Stomach (tissue), 9 donors: ENCODE data around the gene CMKLR1. TPM values are rescaled to one million over a fixed set of nuclear protein-coding genes. Genes with fewer than 3 reads are reported as not detected.

Experiments used
- DNase-seq, 2 donors: peaks; one replicate each; pipeline versions ENCODE4 v3.0.0 to v3.0.0-alpha.2; 2013 to 2019
- H3K27ac ChIP-seq, 5 donors: fragments of 200-600 bp in 4 of 5; sonication (generic) in 4 of 5; one replicate each; pipeline ENCODE4 v1.5.1; 2013 to 2019; ENCODE audit warnings: mild to moderate bottlenecking in 1 of 5, moderate library complexity in 1 of 5
- H3K27me3 ChIP-seq, 3 donors: fragments of 200-600 bp; sonication (generic); one replicate each; pipeline ENCODE4 v1.5.1; 2017 to 2019; ENCODE audit warnings: mixed run types in 1 of 3
- H3K36me3 ChIP-seq, 4 donors: fragments of 200-600 bp; sonication (generic); 1 replicate in 3 of 4; 2 replicates in 1 of 4; pipeline ENCODE4 v1.5.1; 2016 to 2019
- H3K4me1 ChIP-seq, 4 donors: fragments of 200-600 bp; sonication (generic); one replicate each; pipeline ENCODE4 v1.5.1; 2016 to 2019
- H3K4me3 ChIP-seq, 4 donors: fragments of 200-600 bp; sonication (generic) in 3 of 4; one replicate each; pipeline ENCODE4 v1.5.1; 2016 to 2019; ENCODE audit warnings: mild to moderate bottlenecking in 1 of 4
- H3K9me3 ChIP-seq, 4 donors: fragments of 200-600 bp; sonication (generic); one replicate each; pipeline ENCODE4 v1.5.1; 2016 to 2019
- CTCF ChIP-seq, 7 experiments: fragments of 450-650 bp in 4 of 7; fragments of 200-600 bp in 3 of 7; sonication (generic) in 3 of 7; IDR thresholded peaks; one replicate each; pipeline ENCODE4 v1.5.1; 2016 to 2019; ENCODE audit warnings: antibody characterized with exemption in 7 of 7, control low read depth in 2 of 7, mild to moderate bottlenecking in 1 of 7
- EP300 ChIP-seq: sonication (generic); formaldehyde crosslinking; IDR thresholded peaks from one replicate; pipeline ENCODE4 v1.6.1; 2017; ENCODE audit warnings: antibody characterized with exemption
- POLR2A ChIP-seq, 4 donors: fragments of 450-650 bp; IDR thresholded peaks; one replicate each; pipeline ENCODE4 v1.6.1; 2016; ENCODE audit warnings: antibody characterized with exemption in 4 of 4, control low read depth in 2 of 4, mild to moderate bottlenecking in 1 of 4, moderate library complexity in 1 of 4
- POLR2AphosphoS5 ChIP-seq, 3 donors: sonication (generic); formaldehyde crosslinking; IDR thresholded peaks; one replicate each; pipeline ENCODE4 v1.6.1; 2016; ENCODE audit warnings: antibody characterized with exemption in 3 of 3
- WGBS, 5 donors: extraction: QIAGEN DNeasy Blood & Tissue Kit in 3 of 5; methylation state at CpG; one replicate each; pipeline versions ENCODE4 v1.1.5 to v1.1.7; 2013 to 2018; 5-methylcytosine and 5-hydroxymethylcytosine counted together
- intact Hi-C: fragments of 100-400 bp; cut with DNase I; formaldehyde crosslinking; loops from one replicate; pipeline ENCODE4 v1.15.1; 2023; ENCODE audit warnings: low total_unique reads
- polyA plus RNA-seq, 3 donors: library from polyadenylated mRNA; stranded (reverse); fragments of 200-250 nt; gene quantifications; one replicate each; pipeline ENCODE4 v1.2.3, GENCODE V29; 2013
- total RNA-seq, 5 donors: library from RNA; depleted of rRNA; stranded (reverse); fragments of >200 nt; gene quantifications; one replicate each; pipeline versions ENCODE4 v1.1.0 to v1.2.3, GENCODE V29; 2014 to 2016
- donor health status: healthy with polysubstance abuse.
- donor health status: Bipolar disorder and iron deficiency.
- donor health status: healthy.

Gene CMKLR1
- total and polyA plus RNA-seq, 8 donors = 0.45 to 46.1 (median 2.3) TPM

GRCh38 chr12:108260039-108260438 lies 79.1 kb downstream of the CMKLR1 start:
- intact Hi-C loops = no loop called here
- TF ChIP-seq POLR2A (IDR thresholded peaks at IDR 0.05) (no peak), POLR2AphosphoS5 (IDR thresholded peaks at IDR 0.05) (no peak), CTCF (IDR thresholded peaks at IDR 0.05) (no peak), EP300 (no peak)
- no peak for DNase-seq
- H3K4me1 ChIP-seq = no peaks in the 10 kb centered on the region
- no peaks in the 10 kb centered on the region for H3K36me3 ChIP-seq
- peaks cover 0 to 38% (median 31%) of the 10 kb centered on the region in 4 donors for H3K9me3 ChIP-seq
- H3K4me3 ChIP-seq = no peak overlapping the region
- peaks cover 0 to 33% (median 0%) of the 10 kb centered on the region in 3 donors for H3K27me3 ChIP-seq
- WGBS, 5 donors = 34 to 70% (median 50%) methylated on average over 3 of the region's 3 CpGs
- H3K27ac ChIP-seq = no peak overlapping the region

- Histone ChIP-seq H3K27ac (no peak overlapping the region), H3K4me3 (no peak overlapping the region), H3K9me3 (peaks cover 0 to 38% (median 31%) of the 10 kb centered on the region in 4 donors), H3K27me3 (peaks cover 0 to 32% (median 4%) of the 10 kb centered on the region in 3 donors), H3K4me1 (no peaks in the 10 kb centered on the region), H3K36me3 (no peaks in the 10 kb centered on the region)
- DNase-seq = no peak
- intact Hi-C loops = no loop called here
- 74 to 78% (median 76%) methylated on average over 4 of the region's 4 CpGs for WGBS, 5 donors
- TF ChIP-seq POLR2A (IDR thresholded peaks at IDR 0.05) (no peak), POLR2AphosphoS5 (IDR thresholded peaks at IDR 0.05) (no peak), CTCF (IDR thresholded peaks at IDR 0.05) (no peak), EP300 (no peak)
These were observed 81.5 kb downstream of the CMKLR1 start for GRCh38 chr12:108257610-108258106.

GRCh38 chr12:108257004-108257403 lies 82.1 kb downstream of the CMKLR1 start:
- H3K9me3 ChIP-seq = peaks cover 0 to 32% (median 31%) of the 10 kb centered on the region in 4 donors
- H3K27ac ChIP-seq = no peak overlapping the region
- peaks cover 0 to 32% (median 4%) of the 10 kb centered on the region in 3 donors for H3K27me3 ChIP-seq
- WGBS, 5 donors = 25 to 43% (median 27%) methylated on average over 3 of the region's 3 CpGs
- no peaks in the 10 kb centered on the region for H3K4me1 ChIP-seq
- no peak for DNase-seq
- H3K4me3 ChIP-seq = no peak overlapping the region
- no peak for TF ChIP-seq CTCF (IDR thresholded peaks at IDR 0.05)
- TF ChIP-seq POLR2A (IDR thresholded peaks at IDR 0.05) = no peak
- no peak for TF ChIP-seq EP300
- TF ChIP-seq POLR2AphosphoS5 (IDR thresholded peaks at IDR 0.05) = no peak
- no peaks in the 10 kb centered on the region for H3K36me3 ChIP-seq
- intact Hi-C loops = no loop called here

- intact Hi-C loops = no loop called here
- no peak for DNase-seq
- Histone ChIP-seq H3K4me1 (no peaks in the 10 kb centered on the region), H3K36me3 (no peaks in the 10 kb centered on the region), H3K4me3 (no peak overlapping the region), H3K9me3 (peaks cover 0 to 15% (median 14%) of the 10 kb centered on the region in 4 donors), H3K27ac (no peak overlapping the region), H3K27me3 (peaks cover 0 to 40% (median 4%) of the 10 kb centered on the region in 3 donors)
- WGBS, 5 donors = 62 to 79% (median 71%) methylated on average over 3 of the region's 3 CpGs
- TF ChIP-seq POLR2AphosphoS5 (IDR thresholded peaks at IDR 0.05) = no peak
These were observed 83.9 kb downstream of the CMKLR1 start for GRCh38 chr12:108255252-108255602.

- TF ChIP-seq POLR2AphosphoS5 (IDR thresholded peaks at IDR 0.05) = no peak
- no peak for TF ChIP-seq POLR2A (IDR thresholded peaks at IDR 0.05)
- TF ChIP-seq EP300 = no peak
- TF ChIP-seq CTCF (IDR thresholded peaks at IDR 0.05) = no peak
- Histone ChIP-seq H3K4me3 (no peak overlapping the region), H3K4me1 (no peaks in the 10 kb centered on the region), H3K9me3 (peaks cover 0 to 10% (median 9%) of the 10 kb centered on the region in 4 donors), H3K27me3 (peaks cover 0 to 40% (median 4%) of the 10 kb centered on the region in 3 donors), H3K27ac (no peak overlapping the region), H3K36me3 (no peaks in the 10 kb centered on the region)
- DNase-seq = peak in 1 of 2 donors; percentile 13
- intact Hi-C loops = no loop called here
- WGBS, 5 donors = 33 to 46% (median 36%) methylated on average over 13 of the region's 13 CpGs
These were observed 84.4 kb downstream of the CMKLR1 start for GRCh38 chr12:108254517-108255251.
